HG02588 (cell line): ENCODE measurements around the gene EEF2K.

Source experiments
- ATAC-seq: cut with Tn5 transposase; IDR thresholded peaks from one replicate; pipeline ENCODE4 v1.9.1; 2021; ENCODE audit warnings: mild to moderate bottlenecking, moderate library complexity; ENCODE audit not compliant: unreplicated experiment

EEF2K gene

GRCh38 chr16:22314661-22315626 lies 108.9 kb downstream of the EEF2K start:
- no peak for ATAC-seq

- no peak for ATAC-seq
These were observed 109.9 kb downstream of the EEF2K start for GRCh38 chr16:22315979-22316378.

GRCh38 chr16:22316411-22316811 lies 110.3 kb downstream of the EEF2K start:
- ATAC-seq, result no peak

GRCh38 chr16:22317001-22317530 lies 111.0 kb downstream of the EEF2K start:
- ATAC-seq, result no peak

- no peak for ATAC-seq
These were observed 111.5 kb downstream of the EEF2K start for GRCh38 chr16:22317625-22318024.

- no peak for ATAC-seq
These were observed 112.7 kb downstream of the EEF2K start for GRCh38 chr16:22318690-22319358.

- no peak for ATAC-seq
These were observed 114.7 kb downstream of the EEF2K start for GRCh38 chr16:22320572-22321339.

- no peak for ATAC-seq
These were observed 115.4 kb downstream of the EEF2K start for GRCh38 chr16:22321340-22322001.

GRCh38 chr16:22322021-22322471 lies 116.0 kb downstream of the EEF2K start:
- no peak for ATAC-seq

- ATAC-seq, result no peak
These were observed 116.7 kb downstream of the EEF2K start for GRCh38 chr16:22322741-22323140.

- ATAC-seq, result no peak
These were observed 117.3 kb downstream of the EEF2K start for GRCh38 chr16:22323173-22323958.

GRCh38 chr16:22323959-22324786 lies 118.1 kb downstream of the EEF2K start:
- ATAC-seq, result no peak

GRCh38 chr16:22324787-22325597 lies 118.9 kb downstream of the EEF2K start:
- ATAC-seq, result no peak

GRCh38 chr16:22325598-22326368 lies 119.7 kb downstream of the EEF2K start:
- ATAC-seq, result no peak

GRCh38 chr16:22326369-22326652 lies 120.2 kb downstream of the EEF2K start:
- no peak for ATAC-seq

GRCh38 chr16:22326771-22327445 lies 120.8 kb downstream of the EEF2K start:
- no peak for ATAC-seq

- ATAC-seq, result no peak
These were observed 121.3 kb downstream of the EEF2K start for GRCh38 chr16:22327446-22327775.
